GM12878 (cell line): Measurements from ENCODE around the gene ACVR1B. TPM values are rescaled to one million over a fixed set of nuclear protein-coding genes. Genes with fewer than 3 reads are reported as not detected.

Experiments used
- ATAC-seq: fragments of 200-7000 bp; cut with Tn5 transposase; 3 replicates; pipeline ENCODE4 v1.9.1; 2020; ENCODE audit warnings: mild to moderate bottlenecking, moderate library complexity
- BruUV-seq: library from RNA; stranded (reverse); fragments of 400-500 nt; replicated peaks from 2 replicates; lab custom pipeline; 2021; lab: Mats Ljungman, UMichigan
- CTCF ChIA-PET: fragments of 300-600 bp; sonication (Branson Sonifier 250); formaldehyde crosslinking; extraction: SDS; loops from one replicate; lab custom pipeline; 2021; ENCODE audit warnings: inconsistent platforms; lab: Yijun Ruan, JAX
- POLR2A ChIA-PET: fragments of 350-600 bp; formaldehyde crosslinking; extraction: SDS; loops from one replicate; lab custom pipeline; 2021; ENCODE audit warnings: inconsistent platforms; lab: Charles Lee
- RAD21 ChIA-PET: fragments of 300-600 bp; sonication (Branson Sonifier 250); formaldehyde crosslinking; loops from one replicate; lab custom pipeline; 2023; ENCODE audit warnings: antibody characterized with exemption; ENCODE audit not compliant: unreplicated experiment; lab: Charles Lee
- SMC1A ChIA-PET: fragments of 300-600 bp; sonication (Branson Sonifier 250); formaldehyde crosslinking; loops from one replicate; lab custom pipeline; 2023; ENCODE audit not compliant: unreplicated experiment, uncharacterized antibody; lab: Charles Lee
- DNase-seq: peaks from one replicate; pipeline ENCODE4 v3.0.0-alpha.2; 2011; ENCODE audit warnings: low read depth, low spot score
- FAIRE-seq: peaks from 3 replicates; lab custom pipeline; 2011; peaks lifted over from hg19 to GRCh38; lab: Jason Lieb, UNC
- H2AFZ ChIP-seq: 2 replicates; pipeline ENCODE4 v1.6.0; 2011; ENCODE audit warnings: low read depth, low read length, control low read depth; ENCODE audit not compliant: control insufficient read depth
- H3K27ac ChIP-seq: 2 replicates; pipeline ENCODE4 v1.5.1; 2011; ENCODE audit warnings: control low read depth; ENCODE audit not compliant: control insufficient read depth, insufficient read depth
- H3K27me3 ChIP-seq, 2 experiments: replicated peaks in 1 of 2; 2 replicates each; pipeline versions ENCODE4 v1.6.0 to v1.6.1; 2011; ENCODE audit warnings: low read length in 1 of 2; ENCODE audit not compliant: control insufficient read depth in 2 of 2, insufficient read depth in 2 of 2
- H3K36me3 ChIP-seq, 2 experiments: 2 replicates each; pipeline ENCODE4 v1.5.1; 2011; ENCODE audit warnings: low read length in 1 of 2; ENCODE audit not compliant: control insufficient read depth in 2 of 2, insufficient read depth in 2 of 2
- H3K4me1 ChIP-seq: 2 replicates; pipeline ENCODE4 v1.6.1; 2011; ENCODE audit warnings: mild to moderate bottlenecking, low read length, moderate library complexity, mixed read lengths; ENCODE audit not compliant: control insufficient read depth, insufficient read depth
- H3K4me2 ChIP-seq: 2 replicates; pipeline ENCODE4 v1.6.0; 2011; ENCODE audit warnings: control low read depth; ENCODE audit not compliant: control insufficient read depth, insufficient read depth
- H3K4me3 ChIP-seq: fragments of 200-600 bp; sonication (generic); 2 replicates; pipeline ENCODE4 v1.5.1; 2016
- H3K79me2 ChIP-seq: 2 replicates; pipeline ENCODE4 v1.6.0; 2011; ENCODE audit warnings: low read length; ENCODE audit not compliant: control insufficient read depth, insufficient read depth
- H3K9ac ChIP-seq: 2 replicates; pipeline ENCODE4 v1.8.0; 2011; ENCODE audit warnings: low read length, control low read depth, mixed read lengths; ENCODE audit not compliant: control insufficient read depth, insufficient read depth
- H3K9me3 ChIP-seq: replicated peaks from 3 replicates; pipeline ENCODE4 v1.5.1; 2011; ENCODE audit warnings: mild to moderate bottlenecking, low read length; ENCODE audit not compliant: control insufficient read depth, insufficient read depth
- H4K20me1 ChIP-seq: 2 replicates; pipeline ENCODE4 v1.6.0; 2011; ENCODE audit not compliant: control insufficient read depth, insufficient read depth
- BACH1 ChIP-seq: fragments of 450-650 bp; IDR thresholded peaks from 2 replicates; pipeline ENCODE4 v1.6.1; 2017; ENCODE audit warnings: mild to moderate bottlenecking, borderline replicate concordance
- BCL11A ChIP-seq: IDR thresholded peaks from 2 replicates; pipeline ENCODE4 v1.6.1; 2011; ENCODE audit warnings: low read depth, low read length
- BCLAF1 ChIP-seq: fragments of 450-650 bp; IDR thresholded peaks from 2 replicates; pipeline ENCODE4 v1.6.1; 2017; ENCODE audit warnings: antibody characterized with exemption, mild to moderate bottlenecking, moderate library complexity
- EP300 ChIP-seq, 2 experiments: fragments of 150-350 bp in 1 of 2; IDR thresholded peaks; 2 replicates each; pipeline ENCODE4 v1.6.1; 2011 to 2012; ENCODE audit warnings: low read depth in 2 of 2, low read length in 2 of 2, borderline replicate concordance in 1 of 2, improper control_type of control experiment in 1 of 2, inconsistent platforms in 1 of 2; ENCODE audit not compliant: control insufficient read depth in 1 of 2
- FOXK2 ChIP-seq: fragments of 450-650 bp; IDR thresholded peaks from 2 replicates; pipeline ENCODE4 v1.6.1; 2017; ENCODE audit warnings: mild to moderate bottlenecking, moderate library complexity
- KDM1A ChIP-seq: fragments of 200-600 bp; sonication (generic); IDR thresholded peaks from 2 replicates; pipeline ENCODE4 v1.6.1; 2016; ENCODE audit warnings: borderline replicate concordance
- MTA3 ChIP-seq: IDR thresholded peaks from 2 replicates; pipeline ENCODE4 v1.6.1; 2012; ENCODE audit warnings: low read length, inconsistent platforms, borderline replicate concordance
- MXI1 ChIP-seq: fragments of 150-350 bp; IDR thresholded peaks from 2 replicates; pipeline ENCODE4 v1.6.1; 2011; ENCODE audit warnings: low read depth, mild to moderate bottlenecking, inconsistent platforms, low read length, improper control_type of control experiment
- SUPT20H ChIP-seq: IDR thresholded peaks from 2 replicates; pipeline ENCODE4 v1.6.1; 2011; ENCODE audit warnings: low read depth, mild to moderate bottlenecking, low read length, moderate library complexity, borderline replicate concordance; ENCODE audit not compliant: control insufficient read depth
- TBL1XR1 ChIP-seq: IDR thresholded peaks from 2 replicates; pipeline ENCODE4 v1.6.1; 2012; ENCODE audit warnings: low read depth, low read length, improper control_type of control experiment
- ZNF217 ChIP-seq: fragments of 450-650 bp; IDR thresholded peaks from 2 replicates; pipeline ENCODE4 v1.6.1; 2017; ENCODE audit warnings: antibody characterized with exemption, mild to moderate bottlenecking
- ZNF687 ChIP-seq: fragments of 450-650 bp; IDR thresholded peaks from 2 replicates; pipeline ENCODE4 v1.6.1; 2017; ENCODE audit warnings: mild to moderate bottlenecking, moderate library complexity
- WGBS: methylation state at CpG from one replicate; pipeline ENCODE4 v1.1.6; 2016; ENCODE audit warnings: low lambda C conversion rate; ENCODE audit not compliant: insufficient replicate concordance, insufficient coverage; ENCODE audit errors: missing lambda C conversion rate; 5-methylcytosine and 5-hydroxymethylcytosine counted together
- in situ Hi-C: fragments of 300-500 bp; cut with MboI; formaldehyde crosslinking; loops from 9 replicates; pipeline ENCODE4 v1.14.3; 2018; ENCODE audit warnings: mixed read lengths
- intact Hi-C: fragments of 100-400 bp; cut with micrococcal nuclease; formaldehyde crosslinking; loops from one replicate; pipeline ENCODE4 v1.14.2; 2022; ENCODE audit not compliant: unreplicated experiment
- polyA plus RNA-seq, 11 experiments: library from polyadenylated mRNA; depleted of rRNA in 4 of 11; unstranded in 6 of 11; stranded (reverse) in 5 of 11; fragments of >200 nt; fragmentation: Nextera tagmentation in 4 of 11; fragmentation: Illumina TruSeq in 1 of 11; extraction: Ambion mirVana in 4 of 11; extraction: Trizol in 1 of 11; gene quantifications; 1 replicate in 1 of 11; 2 replicates in 10 of 11; pipeline versions ENCODE4 v1.2.1 to v1.2.3, GENCODE V29; 2011 to 2016; ENCODE audit warnings: inconsistent platforms in 2 of 11, missing spikeins in 2 of 11, low read depth in 1 of 11
- total RNA-seq, 4 experiments: library from RNA; depleted of rRNA in 3 of 4; stranded (reverse); fragments of >200 nt in 3 of 4; fragmentation: Illumina TruSeq in 1 of 4; extraction: Trizol in 1 of 4; gene quantifications; 2 replicates each; pipeline versions ENCODE4 v1.2.1 to v1.2.3, GENCODE V29; 2013 to 2021

The ACVR1B gene
- total and polyA plus RNA-seq, 10 of the 15 experiments (the other 5 are each of a cell fraction or from before 2014, with no cell fraction given), result 0.02 to 0.69 (median 0.16) TPM; not detected in 2

- ATAC-seq, result no peak
- H3K36me3 ChIP-seq, result no peaks in the 10 kb centered on the region
- BruUV-seq, result no TSS peak
- no peak overlapping the region for H3K4me2 ChIP-seq
- no peaks in the 10 kb centered on the region for H4K20me1 ChIP-seq
- DNase-seq, result no peak
- intact Hi-C loops, result no loop called here
- ChIA-PET CTCF (interaction anchor here (0.6 to 1.0 kb wide), 2 partner anchors 10 to 189 kb away, joined by 3 to 4 read pairs; no protein-coding TSS in a partner anchor), RAD21 (interaction anchor here (0.7 kb wide), 1 partner anchor 93 kb away, joined by 3 read pairs; no protein-coding TSS in a partner anchor), SMC1A (no interaction called here), POLR2A (no interaction called here)
- no peak overlapping the region for H2AFZ ChIP-seq
- TF ChIP-seq TBL1XR1 (no peak), MXI1 (no peak), BCL11A (no peak), KDM1A (no peak), EP300 (IDR thresholded peaks at IDR 0.05; ENCODE audit: borderline replicate concordance in 1 of 2, control insufficient read depth in 1 of 2, low read depth in 2 of 2, low read length in 2 of 2) (no peak), FOXK2 (no peak), ZNF217 (no peak)
- H3K27ac ChIP-seq, result no peak overlapping the region
- no peaks in the 10 kb centered on the region for H3K79me2 ChIP-seq
- in situ Hi-C loops, result no loop called here
- H3K4me1 ChIP-seq, result no peaks in the 10 kb centered on the region
- peaks cover 0 to 1% of the 10 kb centered on the region in 2 experiments; a peak in 2 of 4 replicates for H3K27me3 ChIP-seq
- H3K9me3 ChIP-seq, result no peaks in the 10 kb centered on the region
- 29% methylated on average over 4 of the region's 4 CpGs for WGBS
- no peak overlapping the region for H3K4me3 ChIP-seq
- no peak overlapping the region for H3K9ac ChIP-seq
- FAIRE-seq, result no peak
These were observed 17.4 kb upstream of the ACVR1B start for GRCh38 chr12:51934080-51934479.

GRCh38 chr12:51937926-51938325, 13.6 kb upstream of the ACVR1B start:
- no peaks in the 10 kb centered on the region for H3K79me2 ChIP-seq
- peaks cover 0 to 1% of the 10 kb centered on the region in 2 experiments; a peak in 3 of 4 replicates for H3K27me3 ChIP-seq
- H3K27ac ChIP-seq, result no peak overlapping the region
- ChIA-PET POLR2A (no interaction called here), SMC1A (no interaction called here), RAD21 (no interaction called here), CTCF (no interaction called here)
- no peaks in the 10 kb centered on the region for H3K4me1 ChIP-seq
- no peaks in the 10 kb centered on the region for H4K20me1 ChIP-seq
- intact Hi-C loops, result no loop called here
- FAIRE-seq, result no peak
- no peak overlapping the region for H3K4me3 ChIP-seq
- H2AFZ ChIP-seq, result no peak overlapping the region
- H3K36me3 ChIP-seq, result no peaks in the 10 kb centered on the region
- in situ Hi-C loops, result no loop called here
- H3K9ac ChIP-seq, result no peak overlapping the region
- no peaks in the 10 kb centered on the region for H3K9me3 ChIP-seq
- H3K4me2 ChIP-seq, result no peak overlapping the region
- no peak for ATAC-seq
- DNase-seq, result no peak
- WGBS, result 18% methylated on average over 2 of the region's 2 CpGs
- no TSS peak for BruUV-seq
- no peak for TF ChIP-seq BCLAF1
- no peak for TF ChIP-seq SUPT20H
- TF ChIP-seq BACH1, result no peak
- TF ChIP-seq ZNF687, result no peak
- TF ChIP-seq MTA3, result no peak
